H1 (cell line): ENCODE data around the gene CNOT6. TPM values are rescaled to one million over a fixed set of nuclear protein-coding genes. Genes with fewer than 3 reads are reported as not detected.

Experiments used
- CTCF ChIA-PET: fragments of 300-600 bp; sonication (Branson Sonifier 250); formaldehyde crosslinking; loops from one replicate; lab custom pipeline; 2021; ENCODE audit not compliant: partially characterized antibody; lab: Charles Lee
- POLR2A ChIA-PET: fragments of 300-600 bp; sonication (Branson Sonifier 250); formaldehyde crosslinking; loops from one replicate; lab custom pipeline; 2021; ENCODE audit warnings: inconsistent platforms; ENCODE audit not compliant: partially characterized antibody; lab: Charles Lee
- DNase-seq, 2 experiments: peaks; one replicate each; pipeline versions ENCODE4 v3.0.0 to v3.0.0-alpha.2; 2010 to 2022; ENCODE audit warnings: low spot score in 2 of 2, low read depth in 1 of 2, mixed read lengths in 1 of 2
- FAIRE-seq: peaks from 2 replicates; lab custom pipeline; 2011; peaks lifted over from hg19 to GRCh38; lab: Jason Lieb, UNC
- H2AFZ ChIP-seq: 2 replicates; pipeline ENCODE4 v1.8.1; 2012; ENCODE audit warnings: low read length, inconsistent platforms
- H2AK5ac ChIP-seq: 2 replicates; pipeline ENCODE4 v1.6.1; 2013; ENCODE audit warnings: low read depth, low read length
- H2BK120ac ChIP-seq: replicated peaks from 2 replicates; pipeline ENCODE3; 2013; ENCODE audit warnings: low read depth, low read length, inconsistent platforms
- H2BK12ac ChIP-seq: 2 replicates; pipeline ENCODE4 v1.6.1; 2013; ENCODE audit warnings: low read depth, low read length
- H2BK15ac ChIP-seq: 2 replicates; pipeline ENCODE4 v1.6.1; 2013; ENCODE audit warnings: low read length
- H2BK20ac ChIP-seq: 2 replicates; pipeline ENCODE4 v1.6.1; 2013; ENCODE audit warnings: low read length
- H2BK5ac ChIP-seq: 2 replicates; pipeline ENCODE4 v1.6.1; 2013; ENCODE audit warnings: low read depth, low read length
- H3K14ac ChIP-seq: 2 replicates; pipeline ENCODE4 v1.6.1; 2013; ENCODE audit warnings: inconsistent platforms; ENCODE audit not compliant: insufficient read length
- H3K18ac ChIP-seq: 2 replicates; pipeline ENCODE4 v1.6.1; 2013; ENCODE audit warnings: low read length; ENCODE audit errors: extremely low read depth
- H3K23ac ChIP-seq: 2 replicates; pipeline ENCODE4 v1.6.1; 2013; ENCODE audit warnings: inconsistent platforms; ENCODE audit not compliant: insufficient read length
- H3K23me2 ChIP-seq: 2 replicates; pipeline ENCODE4 v1.6.1; 2013; ENCODE audit warnings: low read depth, low read length
- H3K27ac ChIP-seq: 2 replicates; pipeline ENCODE4 v1.6.1; 2011; ENCODE audit warnings: low read depth, low read length, inconsistent platforms
- H3K27me3 ChIP-seq, 4 experiments: replicated peaks in 1 of 4; 1 replicate in 1 of 4; 2 replicates in 3 of 4; pipeline versions ENCODE4 v1.6.1 to v1.8.1; 2011 to 2013; ENCODE audit warnings: low read length in 3 of 4, mild to moderate bottlenecking in 3 of 4, inconsistent platforms in 2 of 4, mixed read lengths in 2 of 4, moderate library complexity in 1 of 4; ENCODE audit not compliant: control insufficient read depth in 3 of 4, insufficient read depth in 3 of 4; ENCODE audit errors: extremely low read depth in 1 of 4
- H3K36me3 ChIP-seq, 4 experiments: 2 replicates each; pipeline versions ENCODE4 v1.6.1 to v1.8.1; 2011 to 2013; ENCODE audit warnings: mild to moderate bottlenecking in 4 of 4, low read length in 3 of 4, moderate library complexity in 2 of 4, control low read depth in 1 of 4, inconsistent platforms in 1 of 4; ENCODE audit not compliant: insufficient read depth in 4 of 4, control insufficient read depth in 2 of 4
- H3K4ac ChIP-seq: replicated peaks from 2 replicates; pipeline ENCODE3; 2013; ENCODE audit warnings: low read length, low read depth, mixed read lengths, inconsistent platforms; ENCODE audit not compliant: insufficient read length
- H3K4me1 ChIP-seq, 4 experiments: replicated peaks in 1 of 4; 1 replicate in 1 of 4; 2 replicates in 3 of 4; pipeline versions ENCODE4 v1.6.1 to v1.8.1; 2011 to 2013; ENCODE audit warnings: low read length in 3 of 4, inconsistent platforms in 2 of 4, mixed read lengths in 1 of 4; ENCODE audit not compliant: insufficient read depth in 4 of 4, control insufficient read depth in 3 of 4
- H3K4me2 ChIP-seq, 2 experiments: 2 replicates each; pipeline versions ENCODE4 v1.6.1 to v1.8.1; 2011 to 2013; ENCODE audit warnings: low read depth in 2 of 2, low read length in 2 of 2, control low read depth in 1 of 2, inconsistent platforms in 1 of 2, mild to moderate bottlenecking in 1 of 2; ENCODE audit not compliant: insufficient read depth in 1 of 2
- H3K4me3 ChIP-seq, 4 experiments: fragments of 200-600, 300-600 bp in 1 of 4; sonication (generic), shearing (Covaris generic), sonication (Bioruptor Twin) in 1 of 4; 2 replicates each; pipeline versions ENCODE4 v1.5.1 to v1.8.1; 2011 to 2016; ENCODE audit warnings: low read length in 4 of 4, low read depth in 3 of 4, control low read depth in 2 of 4, inconsistent platforms in 2 of 4, mild to moderate bottlenecking in 2 of 4, mixed read lengths in 1 of 4, moderate library complexity in 1 of 4; ENCODE audit not compliant: insufficient read depth in 2 of 4; ENCODE audit errors: extremely low read depth in 1 of 4
- H3K56ac ChIP-seq: replicated peaks from 2 replicates; pipeline ENCODE3; 2013; ENCODE audit warnings: low read depth, mild to moderate bottlenecking, mixed read lengths, low read length, inconsistent platforms; ENCODE audit not compliant: insufficient read length
- H3K79me1 ChIP-seq: 2 replicates; pipeline ENCODE4 v1.6.1; 2013; ENCODE audit warnings: low read depth, low read length, control low read depth
- H3K79me2 ChIP-seq, 2 experiments: 2 replicates each; pipeline versions ENCODE4 v1.6.1 to v1.8.1; 2012 to 2013; ENCODE audit warnings: low read length in 2 of 2, mild to moderate bottlenecking in 2 of 2, inconsistent platforms in 1 of 2; ENCODE audit not compliant: insufficient read depth in 2 of 2, control insufficient read depth in 1 of 2
- H3K9ac ChIP-seq, 4 experiments: replicated peaks in 1 of 4; 1 replicate in 1 of 4; 2 replicates in 3 of 4; pipeline versions ENCODE4 v1.6.1 to v1.8.1; 2011 to 2013; ENCODE audit warnings: low read depth in 3 of 4, low read length in 3 of 4, control low read depth in 2 of 4, mild to moderate bottlenecking in 2 of 4, moderate library complexity in 2 of 4, inconsistent platforms in 1 of 4; ENCODE audit errors: extremely low read depth in 1 of 4
- H3K9me3 ChIP-seq, 2 experiments: 2 replicates each; pipeline versions ENCODE4 v1.6.1 to v1.8.1; 2012 to 2013; ENCODE audit warnings: mild to moderate bottlenecking in 2 of 2, moderate library complexity in 2 of 2, control low read depth in 1 of 2, inconsistent platforms in 1 of 2, low read depth in 1 of 2, low read length in 1 of 2, mixed read lengths in 1 of 2; ENCODE audit not compliant: insufficient read depth in 2 of 2
- H4K20me1 ChIP-seq, 2 experiments: replicated peaks in 1 of 2; 2 replicates each; pipeline versions ENCODE3 to v1.8.1; 2011 to 2013; ENCODE audit warnings: inconsistent platforms in 2 of 2, low read length in 2 of 2, mild to moderate bottlenecking in 1 of 2; ENCODE audit not compliant: insufficient read depth in 2 of 2, control insufficient read depth in 1 of 2
- H4K5ac ChIP-seq: 2 replicates; pipeline ENCODE4 v1.6.1; 2013; ENCODE audit warnings: low read length, low read depth, mixed read lengths, inconsistent platforms; ENCODE audit not compliant: insufficient read length
- H4K8ac ChIP-seq: 2 replicates; pipeline ENCODE4 v1.8.0; 2013; ENCODE audit warnings: mild to moderate bottlenecking, moderate library complexity, low read length, inconsistent platforms; ENCODE audit not compliant: insufficient read depth; ENCODE audit errors: extremely low read depth
- H4K91ac ChIP-seq: replicated peaks from 2 replicates; pipeline ENCODE3; 2013; ENCODE audit warnings: low read length, mixed read lengths, inconsistent platforms; ENCODE audit not compliant: insufficient read length
- BCL11A ChIP-seq, 2 experiments: IDR thresholded peaks; one replicate each; pipeline ENCODE4 v1.6.1; 2011; ENCODE audit warnings: low read depth in 2 of 2, low read length in 2 of 2, mild to moderate bottlenecking in 2 of 2
- CEBPB ChIP-seq: IDR thresholded peaks from 2 replicates; pipeline ENCODE4 v1.6.1; 2012; ENCODE audit warnings: low read depth, low read length
- RBBP5 ChIP-seq: IDR thresholded peaks from 2 replicates; pipeline ENCODE4 v1.7.1; 2012; ENCODE audit warnings: low read depth, mild to moderate bottlenecking, inconsistent platforms, low read length, moderate library complexity, borderline replicate concordance
- TAF7 ChIP-seq: optimal IDR thresholded peaks from 2 replicates; pipeline ENCODE3; 2011; ENCODE audit warnings: low read depth, mild to moderate bottlenecking, inconsistent platforms, low read length, moderate library complexity, borderline replicate concordance
- WGBS, 2 experiments: shearing (Covaris generic) in 1 of 2; methylation state at CpG; one replicate each; pipeline versions ENCODE4 v1.1.6 to v1.1.7; 2013 to 2015; ENCODE audit warnings: low lambda C conversion rate in 2 of 2, mixed read lengths in 2 of 2, inconsistent platforms in 1 of 2, low coverage in 1 of 2, missing lambda C conversion rate in 1 of 2; ENCODE audit not compliant: insufficient replicate concordance in 2 of 2, insufficient coverage in 1 of 2, insufficient read length in 1 of 2; ENCODE audit errors: extremely low coverage in 1 of 2, missing lambda C conversion rate in 1 of 2; 5-methylcytosine and 5-hydroxymethylcytosine counted together
- polyA plus RNA-seq, 7 experiments: library from polyadenylated mRNA; depleted of rRNA in 3 of 7; stranded (reverse) in 5 of 7; unstranded in 2 of 7; fragments of >200 nt in 5 of 7; fragments of 200-250 nt in 2 of 7; gene quantifications; 1 replicate in 5 of 7; 2 replicates in 1 of 7; 4 replicates in 1 of 7; pipeline versions ENCODE4 v1.2.1 to v1.2.3, GENCODE V29; 2011 to 2013; ENCODE audit warnings: missing spikeins in 2 of 7, mixed read lengths in 2 of 7
- total RNA-seq: library from RNA; stranded (reverse); fragmentation: NEBNext Ultra II Directional; extraction: Animal tissue kit (Norgen Biotek cat#: 25700); gene quantifications from 2 replicates; pipeline ENCODE4 v1.2.1, GENCODE V29; 2021
- TF ChIP-seq, protein P1 (sequence below): IDR thresholded peaks from 2 replicates; pipeline ENCODE4 v1.6.1; 2012; ENCODE audit warnings: inconsistent platforms

The CNOT6 gene
- total and polyA plus RNA-seq, 2 of the 8 experiments (the other 6 are each of a cell fraction or from before 2014, with no cell fraction given), result 10.7 to 45.4 TPM

DNA sequence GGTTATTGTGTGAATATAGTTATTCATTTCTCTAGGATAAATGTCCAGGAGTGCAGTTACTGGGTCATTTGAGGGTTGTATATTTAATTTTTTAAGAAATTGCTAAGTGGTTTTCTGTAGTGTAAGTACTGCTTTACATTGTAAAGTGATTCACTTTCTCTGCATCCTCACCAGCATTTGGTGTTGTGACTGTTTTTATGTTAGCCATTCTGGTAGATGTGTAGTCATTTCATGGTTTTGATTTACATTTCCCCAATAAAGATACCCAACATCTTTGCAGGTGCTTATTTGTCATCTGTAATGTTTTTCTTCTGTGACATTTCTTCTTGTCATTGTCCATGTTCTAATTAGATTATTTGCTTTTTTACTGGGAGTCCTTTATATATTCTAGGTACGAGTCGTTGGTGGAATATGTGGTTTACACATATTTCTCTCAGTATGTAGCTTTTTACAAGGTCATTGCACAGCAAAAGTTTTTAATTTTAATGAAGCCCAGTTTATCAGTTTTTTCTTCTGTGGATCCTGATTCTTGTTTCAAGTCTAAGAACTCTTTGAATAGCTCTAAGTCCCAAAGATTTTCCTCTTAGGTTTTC lies 63.1 kb downstream of the CNOT6 start:
- DNase-seq (no peak), FAIRE-seq (no peak)
- 91% methylated on average over 2 of the region's 2 CpGs; no CpG with 5 or more reads in 1 of the 2 experiments for WGBS, 2 experiments
- H3K79me1 ChIP-seq, result peaks cover 6% of the 10 kb centered on the region; the same call in 1 of the 2 replicates
- no peak overlapping the region for H2BK5ac ChIP-seq
- no peaks in the 10 kb centered on the region for H3K9me3 ChIP-seq
- peaks cover 3 to 7% of the 10 kb centered on the region in 2 experiments for H4K20me1 ChIP-seq
- H3K9ac ChIP-seq, result no peak overlapping the region
- POLR2A ChIA-PET, result interaction anchor here (0.6 kb wide), 1 partner anchor 9 kb away, joined by 3 read pairs; no protein-coding TSS in a partner anchor
- peaks cover 2 to 40% (median 12%) of the 10 kb centered on the region in 4 experiments; a peak in 5 of 8 replicates for H3K36me3 ChIP-seq
- CTCF ChIA-PET, result interaction anchor here (0.8 to 1.3 kb wide), 2 partner anchors 14 to 56 kb away, joined by 3 read pairs; no protein-coding TSS in a partner anchor
- H2BK15ac ChIP-seq, result no peak overlapping the region
- H2BK20ac ChIP-seq, result no peak overlapping the region
- H3K56ac ChIP-seq, result no peak overlapping the region
- no peak overlapping the region for H2BK12ac ChIP-seq
- H4K8ac ChIP-seq, result no peak overlapping the region
- no peak overlapping the region for H3K4ac ChIP-seq
- H3K18ac ChIP-seq, result no peak overlapping the region
- H2AK5ac ChIP-seq, result no peak overlapping the region
- H3K27ac ChIP-seq, result no peak overlapping the region
- H2AFZ ChIP-seq, result no peak overlapping the region
- no peak overlapping the region for H4K5ac ChIP-seq
- H2BK120ac ChIP-seq, result no peak overlapping the region
- no peaks in the 10 kb centered on the region for H3K23me2 ChIP-seq
- peaks cover 0 to 53% of the 10 kb centered on the region in 2 experiments; a peak in 2 of 4 replicates for H3K79me2 ChIP-seq
- TF ChIP-seq BCL11A (IDR thresholded peaks at IDR 0.05; ENCODE audit: low read depth in 2 of 2, low read length in 2 of 2) (no peak), TAF7 (no peak), CEBPB (no peak), RBBP5 (no peak)
- TF ChIP-seq, protein P1, sequence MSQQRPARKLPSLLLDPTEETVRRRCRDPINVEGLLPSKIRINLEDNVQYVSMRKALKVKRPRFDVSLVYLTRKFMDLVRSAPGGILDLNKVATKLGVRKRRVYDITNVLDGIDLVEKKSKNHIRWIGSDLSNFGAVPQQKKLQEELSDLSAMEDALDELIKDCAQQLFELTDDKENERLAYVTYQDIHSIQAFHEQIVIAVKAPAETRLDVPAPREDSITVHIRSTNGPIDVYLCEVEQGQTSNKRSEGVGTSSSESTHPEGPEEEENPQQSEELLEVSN, result no peak
- no peak overlapping the region for H4K91ac ChIP-seq
- H3K23ac ChIP-seq, result no peak overlapping the region
- no peaks in the 10 kb centered on the region; a peak in 1 of 7 replicates for H3K4me1 ChIP-seq
- H3K4me3 ChIP-seq, result no peak overlapping the region
- H3K4me2 ChIP-seq, result no peak overlapping the region
- H3K27me3 ChIP-seq, result no peaks in the 10 kb centered on the region
- H3K14ac ChIP-seq, result no peak overlapping the region
